ENCODE data around the gene ZNF417.

GRCh38 chr19:57886046-57886445 lies 30.3 kb downstream of the ZNF417 start:
- no peak for TF ChIP-seq JUNB (IDR thresholded peaks at IDR 0.05)
- no peak for TF ChIP-seq BHLHE40 (IDR thresholded peaks at IDR 0.05; ENCODE audit: low read depth, low read length)
- no peak for TF ChIP-seq KDM1A (IDR thresholded peaks at IDR 0.05; ENCODE audit: low read depth)
- TF ChIP-seq MAZ (IDR thresholded peaks at IDR 0.05; ENCODE audit: borderline replicate concordance, low read depth, low read length): no peak
- TF ChIP-seq CHD4 (IDR thresholded peaks at IDR 0.05; ENCODE audit: borderline replicate concordance): no peak
- no peak for TF ChIP-seq HES2 (IDR thresholded peaks at IDR 0.05)
- no peak for TF ChIP-seq HDAC2 (IDR thresholded peaks at IDR 0.05)

Data from A549 (cell line).